ENCODE data around the gene VAT1L.

VAT1L gene

DNA sequence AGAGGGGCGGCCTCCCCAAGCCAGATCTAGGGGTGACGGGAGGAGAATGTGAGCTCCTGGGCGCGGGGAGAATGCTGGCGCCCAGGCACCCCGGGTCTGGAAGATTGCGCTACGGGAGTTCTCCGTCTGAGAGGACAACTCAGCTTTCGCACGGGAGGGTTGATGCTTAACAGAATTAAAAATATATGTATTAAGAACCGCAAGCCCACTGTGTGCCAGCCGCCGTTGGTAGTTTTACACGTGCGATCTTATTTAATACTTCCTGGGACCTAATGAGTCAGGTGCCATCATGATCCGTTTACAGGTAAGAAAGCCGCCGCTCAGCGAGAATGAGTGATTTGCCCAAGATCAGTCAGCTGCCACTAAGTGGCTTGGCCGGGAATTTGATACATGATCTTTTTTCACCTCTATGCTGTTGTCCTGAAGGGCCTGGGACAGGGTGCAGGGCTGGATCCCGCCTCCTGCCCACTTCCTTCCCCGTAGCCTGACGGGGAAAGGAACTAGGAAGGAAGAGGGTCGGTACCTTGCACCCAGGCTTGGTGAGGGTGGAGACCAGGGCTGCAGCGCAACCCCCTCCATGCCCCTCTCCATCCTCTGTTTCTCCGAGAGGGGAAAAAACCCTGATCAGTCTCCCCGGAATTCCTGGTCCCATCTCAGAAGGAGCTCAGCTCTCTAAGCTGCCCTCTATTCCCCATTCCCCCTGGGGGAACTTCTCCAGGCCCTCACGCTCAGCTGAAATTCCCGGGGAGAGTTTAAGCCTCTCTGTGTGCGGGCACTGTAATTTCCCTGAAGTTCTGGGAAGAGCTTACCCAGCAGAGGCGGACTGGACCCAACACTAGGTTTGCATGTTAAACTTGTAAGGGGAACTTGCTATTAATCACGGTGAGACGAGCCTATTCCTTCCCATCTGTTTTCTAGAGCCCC is 983 bp downstream of the VAT1L start:
- TF ChIP-seq, protein P1, sequence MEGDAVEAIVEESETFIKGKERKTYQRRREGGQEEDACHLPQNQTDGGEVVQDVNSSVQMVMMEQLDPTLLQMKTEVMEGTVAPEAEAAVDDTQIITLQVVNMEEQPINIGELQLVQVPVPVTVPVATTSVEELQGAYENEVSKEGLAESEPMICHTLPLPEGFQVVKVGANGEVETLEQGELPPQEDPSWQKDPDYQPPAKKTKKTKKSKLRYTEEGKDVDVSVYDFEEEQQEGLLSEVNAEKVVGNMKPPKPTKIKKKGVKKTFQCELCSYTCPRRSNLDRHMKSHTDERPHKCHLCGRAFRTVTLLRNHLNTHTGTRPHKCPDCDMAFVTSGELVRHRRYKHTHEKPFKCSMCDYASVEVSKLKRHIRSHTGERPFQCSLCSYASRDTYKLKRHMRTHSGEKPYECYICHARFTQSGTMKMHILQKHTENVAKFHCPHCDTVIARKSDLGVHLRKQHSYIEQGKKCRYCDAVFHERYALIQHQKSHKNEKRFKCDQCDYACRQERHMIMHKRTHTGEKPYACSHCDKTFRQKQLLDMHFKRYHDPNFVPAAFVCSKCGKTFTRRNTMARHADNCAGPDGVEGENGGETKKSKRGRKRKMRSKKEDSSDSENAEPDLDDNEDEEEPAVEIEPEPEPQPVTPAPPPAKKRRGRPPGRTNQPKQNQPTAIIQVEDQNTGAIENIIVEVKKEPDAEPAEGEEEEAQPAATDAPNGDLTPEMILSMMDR (IDR thresholded peaks at IDR 0.05; ENCODE audit: low read depth, low read length): no peak
- H3K4me3 ChIP-seq (ENCODE audit: low read depth, low read length): peak overlapping the region; percentile 84

DNA sequence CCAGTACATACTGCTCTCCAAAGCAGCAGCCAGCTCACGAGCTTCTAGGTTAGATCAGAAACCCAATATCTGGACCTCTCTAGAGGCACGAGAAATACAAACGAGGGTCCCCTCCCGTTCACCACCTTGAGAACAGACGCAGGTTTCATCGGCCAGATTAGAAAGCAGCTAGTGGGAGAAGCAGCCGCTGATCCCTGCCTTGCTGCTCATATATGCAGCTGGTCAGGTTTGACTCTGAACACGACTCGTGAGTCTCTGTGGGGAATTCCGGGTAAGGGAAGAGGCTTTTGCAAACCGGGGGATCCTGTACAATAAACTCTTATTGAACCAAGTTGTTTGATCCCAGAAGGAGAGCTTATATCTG is 1.6 kb downstream of the VAT1L start:
- peak overlapping the region; percentile 84 for H3K4me3 ChIP-seq (ENCODE audit: low read depth, low read length)

DNA sequence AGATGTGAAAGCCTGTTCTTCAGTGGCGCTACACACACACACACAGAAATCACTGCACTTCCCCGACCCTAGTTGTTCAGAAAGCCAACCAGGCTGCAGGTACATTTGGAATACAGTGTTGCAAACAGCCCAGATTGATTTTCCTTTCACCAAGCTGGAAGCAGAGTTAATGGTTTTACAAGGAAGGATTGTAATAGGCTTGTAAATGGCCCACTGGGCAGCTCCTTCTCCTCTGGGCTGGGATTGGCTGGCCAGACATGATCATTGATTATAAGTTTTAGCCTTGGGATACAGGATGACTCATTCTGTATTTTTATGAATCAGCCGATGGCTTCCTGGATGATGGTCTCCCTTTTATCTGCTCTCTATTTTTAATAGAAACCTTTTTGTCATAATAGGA is 2.5 kb downstream of the VAT1L start:
- H3K4me3 ChIP-seq (ENCODE audit: low read depth, low read length): no peak overlapping the region
- TF ChIP-seq, protein P1 (IDR thresholded peaks at IDR 0.05; ENCODE audit: low read depth, low read length): no peak

More for the DNA sequence above, 1.6 kb downstream of the VAT1L start:
- TF ChIP-seq, protein P1 (IDR thresholded peaks at IDR 0.05; ENCODE audit: low read depth, low read length): no peak

DNA sequence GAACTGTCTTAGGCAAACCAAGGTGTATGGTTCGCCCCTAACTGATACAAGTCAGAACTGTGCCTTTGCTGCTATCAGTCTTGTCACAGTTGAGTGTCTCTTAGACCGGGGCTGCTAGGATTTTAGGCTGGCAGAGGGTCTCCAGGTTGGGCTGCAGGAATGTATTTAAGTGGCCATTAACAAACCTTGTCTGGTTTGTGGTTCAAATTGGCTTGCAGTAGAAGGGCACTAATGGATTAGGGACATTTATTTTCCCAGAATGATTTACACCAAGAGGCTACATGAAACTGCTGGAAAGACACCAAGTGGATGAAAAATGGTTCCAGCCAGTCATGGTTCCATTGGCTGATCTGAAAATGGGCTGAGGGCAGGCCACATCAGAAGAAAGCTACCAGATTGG is 5.1 kb downstream of the VAT1L start:
- TF ChIP-seq, protein P1 (IDR thresholded peaks at IDR 0.05; ENCODE audit: low read depth, low read length): no peak
- no peak overlapping the region for H3K4me3 ChIP-seq (ENCODE audit: low read depth, low read length)

DNA sequence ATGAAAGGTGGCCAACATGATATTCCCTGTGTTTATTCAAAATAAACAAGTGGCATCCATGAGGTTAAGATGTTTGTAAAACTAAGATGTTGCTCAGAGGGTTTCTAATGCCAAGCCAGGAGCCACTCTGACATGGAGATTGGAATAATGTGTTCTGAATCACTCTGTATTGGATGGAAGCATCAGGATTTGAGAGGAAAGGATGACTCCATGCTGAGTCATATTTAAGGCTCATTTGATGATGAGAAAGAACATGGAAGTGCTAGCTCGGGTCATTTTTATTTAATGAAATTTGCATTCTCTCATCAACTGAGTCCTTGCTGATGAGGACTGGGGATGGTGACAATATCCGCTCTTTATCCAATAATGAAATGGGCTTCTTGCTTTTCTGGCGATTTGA is 6.2 kb downstream of the VAT1L start:
- no peak overlapping the region for H3K4me3 ChIP-seq (ENCODE audit: low read depth, low read length)
- TF ChIP-seq, protein P1 (IDR thresholded peaks at IDR 0.05; ENCODE audit: low read depth, low read length): no peak

DNA sequence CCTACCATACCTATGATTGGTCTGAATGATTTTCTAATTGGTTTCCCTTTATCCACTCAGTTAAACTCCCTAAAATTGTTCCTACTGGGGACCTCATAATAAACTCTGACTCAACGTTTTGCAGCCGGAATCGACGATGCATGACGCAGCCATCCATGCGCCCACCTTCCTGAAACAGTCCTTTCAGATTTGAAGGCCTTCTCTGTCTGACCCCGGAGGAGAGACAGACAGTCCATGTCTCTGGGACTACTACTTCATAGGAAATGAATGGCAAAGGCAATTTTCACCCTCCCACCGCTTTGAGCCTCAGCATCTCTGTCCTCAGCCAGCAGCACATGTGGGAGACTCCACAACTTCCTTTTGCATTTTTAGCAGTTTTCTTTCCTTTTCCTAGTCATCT is 13.5 kb downstream of the VAT1L start:
- H3K4me3 ChIP-seq (ENCODE audit: low read depth, low read length): no peak overlapping the region
- TF ChIP-seq, protein P1 (IDR thresholded peaks at IDR 0.05; ENCODE audit: low read depth, low read length): no peak

DNA sequence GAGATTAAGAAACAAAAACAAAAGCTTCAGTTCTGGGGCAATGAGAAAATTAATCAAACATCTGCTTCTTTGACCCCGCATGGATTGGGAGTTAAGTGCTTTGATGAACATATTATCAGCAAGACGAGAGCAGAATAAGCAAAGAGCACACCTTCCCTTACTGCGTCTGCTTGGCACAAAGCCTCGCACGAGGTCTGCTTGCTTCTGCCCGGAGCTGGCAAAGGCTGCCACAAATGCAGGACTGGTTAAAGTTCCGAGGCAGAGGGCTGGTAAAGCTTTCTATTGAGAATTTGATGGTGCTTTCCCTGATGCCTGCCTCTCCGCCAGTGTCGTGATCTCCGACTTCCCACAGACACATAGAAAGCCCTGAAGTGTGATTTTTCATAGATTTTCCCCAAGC is 17.0 kb downstream of the VAT1L start:
- TF ChIP-seq, protein P1 (IDR thresholded peaks at IDR 0.05; ENCODE audit: low read depth, low read length): no peak
- H3K4me3 ChIP-seq (ENCODE audit: low read depth, low read length): no peak overlapping the region

Data from WI38 (cell line).